Fibroblast of mammary gland (primary cell): Measurements from ENCODE around the gene BCHE.
A peak's percentile ranks its signal among the peaks of the same experiment; 100 is the strongest.

Experiments used
- DNase-seq: peaks from one replicate; pipeline ENCODE4 v3.0.0-alpha.2; 2010; ENCODE audit warnings: low read depth
- H3K4me3 ChIP-seq: 2 replicates; pipeline ENCODE4 v1.5.1; 2011; ENCODE audit warnings: low read depth, mild to moderate bottlenecking, low read length, moderate library complexity; ENCODE audit not compliant: control insufficient read depth
- TF ChIP-seq, protein P1 (sequence below): conservative IDR thresholded peaks from 2 replicates; pipeline ENCODE4 v1.5.1; 2011; ENCODE audit warnings: low read depth, low read length, inconsistent platforms; ENCODE audit not compliant: control insufficient read depth, insufficient read depth

Gene BCHE

DNA sequence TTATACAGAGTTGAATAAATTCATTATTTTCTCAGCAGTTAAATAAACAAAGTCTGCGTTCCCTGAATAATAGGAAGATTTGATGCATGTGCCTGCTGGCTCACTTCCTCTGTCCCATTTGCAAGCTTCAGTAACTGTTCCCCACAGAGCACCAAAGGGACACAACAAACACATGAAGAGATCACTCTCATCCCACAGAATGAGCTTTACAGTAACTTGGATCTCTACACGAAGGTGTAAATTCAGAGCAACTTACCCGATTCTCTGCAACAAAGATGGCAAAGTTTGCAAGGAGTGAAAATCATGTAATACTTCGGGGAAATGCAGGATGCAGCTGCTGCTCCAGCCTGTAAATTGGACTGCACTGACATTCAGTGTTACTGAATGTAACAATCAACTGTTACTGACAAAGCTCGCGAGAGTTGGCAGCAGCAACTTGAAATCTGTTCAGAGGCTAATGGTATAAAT, at the start of gene BCHE:
TSS of gene BCHE (minus strand) at position 366 of the 468 bp plus-strand sequence. CDS start 6,390 bp downstream, outside the sequence.
- TF ChIP-seq, protein P1, sequence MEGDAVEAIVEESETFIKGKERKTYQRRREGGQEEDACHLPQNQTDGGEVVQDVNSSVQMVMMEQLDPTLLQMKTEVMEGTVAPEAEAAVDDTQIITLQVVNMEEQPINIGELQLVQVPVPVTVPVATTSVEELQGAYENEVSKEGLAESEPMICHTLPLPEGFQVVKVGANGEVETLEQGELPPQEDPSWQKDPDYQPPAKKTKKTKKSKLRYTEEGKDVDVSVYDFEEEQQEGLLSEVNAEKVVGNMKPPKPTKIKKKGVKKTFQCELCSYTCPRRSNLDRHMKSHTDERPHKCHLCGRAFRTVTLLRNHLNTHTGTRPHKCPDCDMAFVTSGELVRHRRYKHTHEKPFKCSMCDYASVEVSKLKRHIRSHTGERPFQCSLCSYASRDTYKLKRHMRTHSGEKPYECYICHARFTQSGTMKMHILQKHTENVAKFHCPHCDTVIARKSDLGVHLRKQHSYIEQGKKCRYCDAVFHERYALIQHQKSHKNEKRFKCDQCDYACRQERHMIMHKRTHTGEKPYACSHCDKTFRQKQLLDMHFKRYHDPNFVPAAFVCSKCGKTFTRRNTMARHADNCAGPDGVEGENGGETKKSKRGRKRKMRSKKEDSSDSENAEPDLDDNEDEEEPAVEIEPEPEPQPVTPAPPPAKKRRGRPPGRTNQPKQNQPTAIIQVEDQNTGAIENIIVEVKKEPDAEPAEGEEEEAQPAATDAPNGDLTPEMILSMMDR: no peak
- DNase-seq: peak; percentile 76
- peak within 1 kb of the TSS; percentile 41 for H3K4me3 ChIP-seq

DNA sequence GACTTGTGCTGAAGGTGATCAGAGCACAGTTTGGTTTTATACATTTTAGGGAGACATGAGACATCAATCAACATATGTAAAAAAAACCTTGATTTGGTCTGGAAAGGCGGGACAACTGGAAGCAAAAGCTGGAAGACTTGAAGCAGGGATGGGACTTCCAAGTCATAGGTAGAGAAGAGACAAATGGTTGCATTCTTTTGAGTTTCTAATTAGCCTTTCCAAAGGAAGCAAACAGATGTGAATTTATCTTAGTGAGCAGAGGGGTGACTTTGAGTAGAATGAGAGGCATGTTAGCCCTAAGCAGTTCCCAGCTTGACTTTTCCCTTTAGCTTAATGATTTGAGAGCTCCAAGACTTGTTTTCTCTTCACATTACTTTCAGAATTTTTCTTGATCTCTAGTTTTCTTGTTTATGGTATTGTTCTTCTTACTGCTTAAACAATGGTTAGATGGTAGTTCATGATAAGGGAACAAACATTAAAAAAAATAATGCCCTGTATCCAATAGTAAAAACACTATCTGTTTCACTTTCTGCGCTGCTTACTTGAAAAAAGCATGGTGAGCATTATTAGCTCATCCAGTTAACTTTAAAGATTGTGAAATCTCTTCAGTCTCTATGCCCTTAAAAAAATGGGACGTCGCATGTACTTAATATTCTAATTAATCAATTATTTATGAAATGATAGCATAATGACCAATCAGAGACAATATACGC, 48.5 kb upstream of the BCHE start:
- H3K4me3 ChIP-seq: no peak overlapping the region
- DNase-seq: no peak
- TF ChIP-seq, protein P1: no peak

DNA sequence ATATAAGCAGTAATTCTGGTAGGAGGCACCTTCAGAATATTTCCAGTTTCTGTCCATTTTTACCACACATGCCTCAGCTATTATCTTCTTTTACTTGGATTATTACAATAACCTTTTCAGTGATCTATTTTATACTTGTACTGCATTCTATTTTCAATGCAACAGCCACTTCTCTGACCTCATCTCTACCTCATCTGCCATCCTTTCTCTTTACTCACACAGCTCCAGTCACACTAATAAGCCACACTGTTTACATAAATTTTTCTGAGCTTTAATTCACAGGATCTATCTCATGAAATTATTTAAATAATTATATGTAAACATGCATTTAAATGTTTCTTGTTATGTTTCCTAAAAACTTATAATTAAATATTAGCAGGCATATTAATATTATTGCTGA, 47.3 kb upstream of the BCHE start:
- TF ChIP-seq, protein P1: no peak
- DNase-seq: no peak
- H3K4me3 ChIP-seq: no peak overlapping the region

DNA sequence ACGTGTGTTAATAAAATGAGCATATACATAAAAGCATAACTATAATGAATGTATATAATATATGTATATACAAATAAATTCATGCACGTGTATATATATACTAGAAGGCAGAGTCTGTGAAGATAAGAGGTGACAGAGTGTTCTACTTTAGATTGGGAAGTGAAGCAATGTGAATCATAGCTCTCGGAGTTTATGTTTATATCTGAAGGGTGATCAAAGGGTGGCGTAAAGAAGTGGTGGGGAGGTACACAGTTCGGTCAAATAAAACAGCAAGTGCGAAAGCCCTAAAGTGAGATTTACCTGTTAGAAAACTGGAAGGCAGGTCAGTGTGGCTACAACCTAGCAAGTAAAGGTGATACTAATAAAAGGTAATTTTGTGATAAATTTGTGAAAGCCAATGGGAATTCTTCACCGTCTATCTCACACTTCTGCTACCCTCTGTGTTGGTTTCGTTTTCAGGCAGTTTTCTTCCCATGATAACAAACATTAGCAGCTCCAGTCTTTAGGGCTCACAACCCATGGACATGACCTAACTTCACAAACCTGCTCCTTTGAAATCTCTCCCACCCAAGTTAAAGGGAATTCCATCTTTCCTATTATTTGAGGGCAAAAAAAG, 46.7 kb upstream of the BCHE start:
- no peak overlapping the region for H3K4me3 ChIP-seq
- TF ChIP-seq, protein P1: no peak
- DNase-seq: no peak

DNA sequence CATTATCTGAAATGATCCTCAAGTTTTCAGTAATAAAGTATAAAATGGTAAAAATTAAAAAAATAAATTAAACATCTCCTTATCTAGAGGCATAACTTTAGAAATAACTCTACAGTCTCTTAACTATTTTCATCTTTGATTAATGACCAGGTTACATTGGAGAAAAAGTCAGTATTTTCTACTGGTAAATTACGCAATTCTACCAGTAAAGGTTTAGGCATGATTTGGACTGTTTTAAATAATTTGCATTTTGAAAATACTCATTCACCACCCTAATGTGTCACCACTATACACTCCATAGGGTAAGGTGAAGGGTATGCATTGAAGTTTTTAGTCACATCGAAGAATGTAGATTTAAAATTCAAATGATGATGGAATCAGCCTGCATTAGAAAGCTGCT, 45.9 kb upstream of the BCHE start:
- no peak overlapping the region for H3K4me3 ChIP-seq

DNA sequence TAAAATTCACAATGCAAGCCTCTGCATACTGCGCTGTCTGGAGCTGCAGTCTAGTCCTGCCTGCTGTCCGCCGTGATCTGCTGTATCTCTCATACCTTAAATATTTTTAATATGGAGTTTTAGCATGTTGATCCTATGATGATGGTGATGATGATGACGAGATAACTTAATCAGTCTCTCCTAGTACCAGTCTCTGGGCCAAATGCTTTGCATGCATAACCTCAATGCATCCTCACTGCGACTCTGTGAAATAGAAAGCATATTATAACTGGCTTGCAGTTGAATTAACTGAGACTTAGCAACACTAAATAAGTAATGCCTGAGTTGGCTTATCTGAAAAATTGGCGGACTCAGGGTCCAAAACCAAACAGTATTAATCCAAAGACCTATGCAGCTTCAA, 38.4 kb upstream of the BCHE start:
- H3K4me3 ChIP-seq: no peak overlapping the region
- DNase-seq: no peak
- TF ChIP-seq, protein P1: no peak

More for the DNA sequence above, 45.9 kb upstream of the BCHE start:
- TF ChIP-seq, protein P1: no peak
- DNase-seq: no peak
